Sigmoid colon (tissue), 4 donors: ENCODE results near the gene GRID1.

Source experiments
- CTCF ChIP-seq, 4 experiments: fragments of 450-650 bp in 3 of 4; fragments of 200-600 bp in 1 of 4; IDR thresholded peaks; one replicate each; pipeline ENCODE4 v1.5.1; 2016 to 2019; ENCODE audit warnings: antibody characterized with exemption in 4 of 4, mild to moderate bottlenecking in 3 of 4, moderate library complexity in 2 of 4
- EP300 ChIP-seq, 4 donors: sonication (generic); formaldehyde crosslinking; IDR thresholded peaks; one replicate each; pipeline ENCODE4 v1.6.1; 2017; ENCODE audit warnings: antibody characterized with exemption in 4 of 4
- POLR2A ChIP-seq, 2 donors: fragments of 450-650 bp; IDR thresholded peaks; one replicate each; pipeline ENCODE4 v1.6.1; 2016; ENCODE audit warnings: antibody characterized with exemption in 2 of 2, mild to moderate bottlenecking in 2 of 2, moderate library complexity in 2 of 2
- POLR2AphosphoS5 ChIP-seq, 4 donors: sonication (generic); formaldehyde crosslinking; IDR thresholded peaks; one replicate each; pipeline ENCODE4 v1.6.1; 2017; ENCODE audit warnings: antibody characterized with exemption in 4 of 4

- TF ChIP-seq CTCF (IDR thresholded peaks at IDR 0.05) (no peak), POLR2A (IDR thresholded peaks at IDR 0.05) (no peak), POLR2AphosphoS5 (IDR thresholded peaks at IDR 0.05) (no peak), EP300 (IDR thresholded peaks at IDR 0.05) (no peak)
Observed at GRCh38 chr10:86284355-86285105, 82.1 kb downstream of the GRID1 start.
